ENCODE results near the gene SCO2.

DNA sequence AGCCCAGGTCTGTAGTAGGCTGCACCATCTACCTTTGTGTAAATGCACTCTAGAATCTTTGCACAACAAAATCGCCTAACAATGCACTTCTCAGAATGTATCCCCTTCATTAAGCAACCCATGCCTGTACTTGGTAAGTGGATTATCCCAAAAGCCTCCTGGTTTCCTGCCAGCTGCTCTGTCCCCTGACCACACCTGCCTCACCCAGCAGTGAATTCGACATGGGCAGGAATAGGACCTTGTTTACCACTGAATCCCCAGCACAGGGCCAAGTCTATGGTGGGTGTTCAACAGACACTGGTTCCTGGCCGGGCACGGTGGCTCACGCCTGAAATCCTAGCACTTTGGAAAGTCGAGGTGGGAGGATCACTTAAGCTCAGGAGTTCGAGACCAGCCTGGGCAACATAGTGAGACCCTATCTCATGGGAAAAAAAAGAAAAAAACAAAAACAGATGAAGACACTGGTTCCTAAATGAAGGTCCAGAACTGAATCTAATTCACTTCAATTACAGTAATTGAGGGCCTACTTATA, 42.4 kb upstream of the SCO2 start:
- TF ChIP-seq, protein P1, sequence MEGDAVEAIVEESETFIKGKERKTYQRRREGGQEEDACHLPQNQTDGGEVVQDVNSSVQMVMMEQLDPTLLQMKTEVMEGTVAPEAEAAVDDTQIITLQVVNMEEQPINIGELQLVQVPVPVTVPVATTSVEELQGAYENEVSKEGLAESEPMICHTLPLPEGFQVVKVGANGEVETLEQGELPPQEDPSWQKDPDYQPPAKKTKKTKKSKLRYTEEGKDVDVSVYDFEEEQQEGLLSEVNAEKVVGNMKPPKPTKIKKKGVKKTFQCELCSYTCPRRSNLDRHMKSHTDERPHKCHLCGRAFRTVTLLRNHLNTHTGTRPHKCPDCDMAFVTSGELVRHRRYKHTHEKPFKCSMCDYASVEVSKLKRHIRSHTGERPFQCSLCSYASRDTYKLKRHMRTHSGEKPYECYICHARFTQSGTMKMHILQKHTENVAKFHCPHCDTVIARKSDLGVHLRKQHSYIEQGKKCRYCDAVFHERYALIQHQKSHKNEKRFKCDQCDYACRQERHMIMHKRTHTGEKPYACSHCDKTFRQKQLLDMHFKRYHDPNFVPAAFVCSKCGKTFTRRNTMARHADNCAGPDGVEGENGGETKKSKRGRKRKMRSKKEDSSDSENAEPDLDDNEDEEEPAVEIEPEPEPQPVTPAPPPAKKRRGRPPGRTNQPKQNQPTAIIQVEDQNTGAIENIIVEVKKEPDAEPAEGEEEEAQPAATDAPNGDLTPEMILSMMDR (IDR thresholded peaks at IDR 0.05; ENCODE audit: poor library complexity) = no peak
- TF ChIP-seq EZH2 (IDR thresholded peaks at IDR 0.05; ENCODE audit: borderline replicate concordance) (no peak), EZH2phosphoT487 (IDR thresholded peaks at IDR 0.05; ENCODE audit: low read depth, severe bottlenecking, unreplicated experiment) (no peak)
